GM06990 (cell line): ENCODE results near the gene GJA4.
"Not testable (repeated sequence)": the region's sequence is repeated elsewhere in the genome, so short reads cannot be mapped to it uniquely, and the experiment has no call there.

Source experiments
- DNase-seq: peaks from one replicate; pipeline ENCODE4 v3.0.0-alpha.2; 2011; ENCODE audit not compliant: insufficient read length; ENCODE audit errors: extremely low read depth
- H3K27me3 ChIP-seq: replicated peaks from 2 replicates; pipeline ENCODE4 v1.6.0; 2011; ENCODE audit warnings: low read length; ENCODE audit not compliant: control insufficient read depth, insufficient read depth
- H3K36me3 ChIP-seq: 2 replicates; pipeline ENCODE4 v1.5.1; 2011; ENCODE audit warnings: low read length; ENCODE audit not compliant: control insufficient read depth, insufficient read depth
- H3K4me3 ChIP-seq: replicated peaks from 2 replicates; pipeline ENCODE4 v1.5.1; 2011; ENCODE audit warnings: low read depth, mild to moderate bottlenecking, control low read depth, low read length
- TF ChIP-seq, protein P1 (sequence below): IDR thresholded peaks from 2 replicates; pipeline ENCODE4 v1.5.1; 2011; ENCODE audit warnings: low read length, control low read depth, mild to moderate bottlenecking, inconsistent platforms; ENCODE audit not compliant: insufficient read depth, poor library complexity, severe bottlenecking

GJA4 gene

DNA sequence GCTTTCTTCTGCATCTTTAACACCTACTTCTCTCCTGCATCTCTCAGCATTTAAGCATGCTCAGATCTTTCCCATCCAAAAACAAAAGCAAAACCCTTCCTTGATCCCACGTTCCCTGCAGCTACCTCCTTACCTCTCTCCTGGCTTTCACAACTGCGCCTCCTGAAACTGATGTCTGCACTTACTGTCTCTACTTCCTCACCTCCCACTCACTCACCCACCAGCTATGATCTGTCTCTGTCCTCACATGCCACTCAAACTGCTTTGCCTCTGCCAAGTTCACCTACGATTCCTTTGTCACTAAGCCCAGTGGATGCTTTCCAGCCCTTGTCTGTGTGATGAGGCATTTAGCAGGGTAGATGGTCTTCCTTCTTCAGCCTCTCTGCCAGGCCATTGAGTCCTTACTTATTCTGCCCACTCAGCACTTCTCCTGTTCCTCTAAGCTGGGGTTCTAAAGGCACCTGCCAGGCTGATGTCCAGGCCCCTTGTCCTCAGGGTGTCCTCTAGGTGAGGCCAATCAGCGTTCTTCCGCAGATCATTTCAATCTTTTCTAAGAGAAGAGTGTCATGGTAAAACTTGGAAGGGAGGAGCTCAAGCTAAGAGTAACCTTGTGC is 21.8 kb upstream of the GJA4 start:
- Histone ChIP-seq H3K27me3 (no peaks in the 10 kb centered on the region; the same call in 1 of the 2 replicates), H3K4me3 (no peak overlapping the region), H3K36me3 (no peaks in the 10 kb centered on the region)
- no peak for DNase-seq
- TF ChIP-seq, protein P1, sequence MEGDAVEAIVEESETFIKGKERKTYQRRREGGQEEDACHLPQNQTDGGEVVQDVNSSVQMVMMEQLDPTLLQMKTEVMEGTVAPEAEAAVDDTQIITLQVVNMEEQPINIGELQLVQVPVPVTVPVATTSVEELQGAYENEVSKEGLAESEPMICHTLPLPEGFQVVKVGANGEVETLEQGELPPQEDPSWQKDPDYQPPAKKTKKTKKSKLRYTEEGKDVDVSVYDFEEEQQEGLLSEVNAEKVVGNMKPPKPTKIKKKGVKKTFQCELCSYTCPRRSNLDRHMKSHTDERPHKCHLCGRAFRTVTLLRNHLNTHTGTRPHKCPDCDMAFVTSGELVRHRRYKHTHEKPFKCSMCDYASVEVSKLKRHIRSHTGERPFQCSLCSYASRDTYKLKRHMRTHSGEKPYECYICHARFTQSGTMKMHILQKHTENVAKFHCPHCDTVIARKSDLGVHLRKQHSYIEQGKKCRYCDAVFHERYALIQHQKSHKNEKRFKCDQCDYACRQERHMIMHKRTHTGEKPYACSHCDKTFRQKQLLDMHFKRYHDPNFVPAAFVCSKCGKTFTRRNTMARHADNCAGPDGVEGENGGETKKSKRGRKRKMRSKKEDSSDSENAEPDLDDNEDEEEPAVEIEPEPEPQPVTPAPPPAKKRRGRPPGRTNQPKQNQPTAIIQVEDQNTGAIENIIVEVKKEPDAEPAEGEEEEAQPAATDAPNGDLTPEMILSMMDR: no peak

DNA sequence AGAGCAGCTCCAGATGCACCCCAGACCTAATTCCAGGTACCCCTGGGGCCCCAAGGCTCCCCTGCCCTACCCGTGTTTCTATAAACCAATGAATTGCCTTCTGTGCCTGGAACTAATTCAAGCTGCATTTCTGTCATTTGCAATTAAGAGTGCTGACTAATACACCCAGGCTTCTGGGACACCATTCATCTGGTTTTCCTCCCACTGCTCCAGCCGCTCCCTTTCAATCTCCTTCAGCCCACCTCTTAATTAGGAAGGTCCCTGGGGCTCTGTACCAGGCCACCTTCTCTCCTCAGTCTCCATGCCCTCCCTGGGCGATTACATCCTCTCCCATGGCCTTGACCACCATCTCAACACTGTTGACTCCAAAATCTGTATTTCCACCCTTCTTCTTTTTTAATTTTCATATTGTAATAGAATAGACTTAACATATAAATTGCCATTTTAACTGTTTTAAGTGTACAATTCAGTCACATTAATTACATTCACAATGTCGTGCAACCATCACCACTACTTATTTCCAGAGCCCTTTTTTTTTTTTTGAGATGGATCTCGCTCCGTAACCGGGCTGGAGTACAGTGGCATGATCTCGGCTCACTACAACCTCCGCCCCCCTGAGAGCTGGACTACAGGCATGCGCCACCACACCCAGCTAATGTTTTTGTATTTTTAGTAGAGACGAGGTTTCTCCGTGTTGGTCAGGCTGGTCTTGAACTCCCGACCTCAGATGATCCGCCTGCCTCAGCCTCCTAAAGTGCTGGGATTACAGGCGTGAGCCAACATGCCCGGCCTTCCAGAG is 21.0 kb upstream of the GJA4 start:
- TF ChIP-seq, protein P1: no peak
- no peak for DNase-seq
- no peak overlapping the region for H3K4me3 ChIP-seq
- no peaks in the 10 kb centered on the region for H3K36me3 ChIP-seq
- H3K27me3 ChIP-seq: no peaks in the 10 kb centered on the region; the same call in 1 of the 2 replicates

DNA sequence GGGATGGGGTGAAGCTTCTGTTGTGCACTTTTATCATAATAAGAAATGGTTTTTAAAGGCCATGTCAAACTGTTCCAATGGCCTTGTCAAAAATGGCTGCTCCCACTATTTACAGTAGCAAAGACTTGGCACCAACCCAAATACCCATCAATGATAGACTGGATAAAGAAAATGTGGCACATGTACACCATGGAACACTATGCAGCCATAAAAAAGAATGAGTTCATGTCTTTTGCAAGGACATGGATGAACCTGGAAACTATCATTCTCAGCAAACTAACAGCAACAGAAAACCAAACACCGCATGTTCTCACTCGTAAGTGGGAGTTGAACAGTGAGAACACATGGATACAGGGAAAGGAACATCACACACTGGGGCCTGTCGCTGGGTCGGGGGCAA is 19.7 kb upstream of the GJA4 start:
- not testable (repeated sequence) for H3K27me3 ChIP-seq, H3K4me3 ChIP-seq, H3K36me3 ChIP-seq, DNase-seq

DNA sequence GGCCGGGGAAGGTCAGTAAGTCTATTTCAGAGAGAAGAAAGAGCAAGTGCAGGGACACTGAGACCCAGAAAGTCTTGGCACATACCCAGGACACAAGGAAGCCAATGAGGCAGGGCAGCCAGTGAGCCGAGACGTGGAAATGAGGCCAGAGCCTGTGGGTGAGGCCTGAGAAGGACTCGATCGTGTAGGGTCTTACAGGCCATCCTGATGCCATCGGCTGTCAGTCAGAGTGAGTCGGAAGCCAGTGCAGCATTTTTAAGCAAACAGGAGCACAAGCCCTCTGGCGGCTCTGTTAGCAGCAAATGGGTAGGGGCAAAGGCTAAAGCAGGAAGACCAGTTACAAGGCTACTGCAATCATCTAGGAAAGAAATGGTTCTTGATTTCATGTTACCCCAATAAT is 17.8 kb upstream of the GJA4 start:
- no peak overlapping the region for H3K4me3 ChIP-seq
- TF ChIP-seq, protein P1: no peak
- H3K27me3 ChIP-seq: no peaks in the 10 kb centered on the region; the same call in 1 of the 2 replicates
- no peak for DNase-seq
- H3K36me3 ChIP-seq: no peaks in the 10 kb centered on the region

DNA sequence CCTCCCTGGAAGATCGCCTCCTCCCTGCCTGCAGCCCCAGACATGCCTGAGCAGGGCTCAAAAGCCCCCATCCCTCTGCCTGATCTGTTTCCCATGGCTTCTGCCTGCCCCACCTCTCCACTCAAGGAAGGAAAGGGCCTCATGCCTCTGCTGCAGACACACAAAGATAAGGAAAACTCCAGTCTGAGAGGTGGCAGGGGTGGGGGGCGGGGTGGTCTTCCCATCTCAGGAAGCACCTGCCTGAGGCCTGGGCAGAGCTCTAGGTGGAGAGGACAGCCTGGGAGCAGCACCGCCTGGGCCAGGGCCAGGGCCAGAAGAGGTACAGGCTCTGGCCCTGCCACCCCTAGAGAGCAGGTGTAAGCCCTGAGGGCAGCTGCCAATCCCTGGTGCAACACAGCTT is 15.9 kb upstream of the GJA4 start:
- Histone ChIP-seq H3K27me3 (no peaks in the 10 kb centered on the region; the same call in 1 of the 2 replicates), H3K4me3 (no peak overlapping the region), H3K36me3 (no peaks in the 10 kb centered on the region)
- no peak for DNase-seq
- TF ChIP-seq, protein P1: no peak

DNA sequence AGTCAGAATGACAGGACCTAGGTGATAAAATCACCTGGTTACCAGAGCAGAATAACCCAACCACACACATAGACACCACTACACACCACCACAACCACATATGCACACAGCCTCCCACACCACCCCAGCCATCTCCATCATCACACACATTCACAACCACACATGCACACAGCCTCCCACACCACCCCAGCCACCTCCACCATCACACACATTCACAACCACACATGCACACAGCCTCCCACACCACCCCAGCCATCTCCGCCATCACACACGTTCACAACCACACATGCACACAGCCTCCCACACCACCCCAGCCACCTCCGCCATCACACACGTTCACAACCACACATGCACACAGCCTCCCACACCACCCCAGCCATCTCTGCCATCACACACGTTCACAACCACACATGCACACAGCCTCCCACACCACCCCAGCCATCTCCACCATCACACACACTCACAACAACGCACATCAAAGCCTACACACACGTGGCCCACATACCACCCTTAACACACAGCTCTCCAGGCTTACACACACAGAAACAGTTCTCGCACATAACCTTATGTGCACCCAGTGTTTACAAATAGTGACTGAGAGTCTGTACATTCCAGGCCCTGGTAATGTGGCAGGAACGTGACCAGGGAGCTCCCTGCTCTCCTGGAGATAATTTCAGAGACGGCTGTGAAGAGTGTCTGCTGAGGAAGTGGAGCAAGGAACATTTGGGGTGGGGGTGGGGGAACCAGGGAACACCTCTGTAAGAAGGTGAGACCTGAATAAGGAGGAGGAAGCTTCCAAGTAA is 15.1 kb upstream of the GJA4 start:
- TF ChIP-seq, protein P1: no peak
- H3K4me3 ChIP-seq: no peak overlapping the region
- no peak for DNase-seq
- H3K36me3 ChIP-seq: no peaks in the 10 kb centered on the region
- no peaks in the 10 kb centered on the region; the same call in 1 of the 2 replicates for H3K27me3 ChIP-seq
